Neural cell (in vitro differentiated cells): ENCODE measurements around the gene COMP. TPM values are rescaled to one million over a fixed set of nuclear protein-coding genes. Genes with fewer than 3 reads are reported as not detected.

Experiments
- H2AFZ ChIP-seq: fragments of 200-600, 300-800 bp; sonication (generic), shearing (Covaris generic); 2 replicates; pipeline ENCODE4 v1.6.0; 2014; ENCODE audit warnings: low read depth, mild to moderate bottlenecking, antibody characterized with exemption, low read length, moderate library complexity
- H3F3A ChIP-seq: fragments of 200-600 bp; shearing (Covaris generic); 2 replicates; pipeline ENCODE4 v1.6.1; 2016; ENCODE audit warnings: mild to moderate bottlenecking, moderate library complexity, mixed read lengths, antibody characterized with exemption, low read length; ENCODE audit not compliant: insufficient read depth, poor library complexity, severe bottlenecking
- H3K27ac ChIP-seq: fragments of 200-600, 300-800 bp; sonication (generic), shearing (Covaris generic); 2 replicates; pipeline ENCODE4 v1.5.1; 2014; ENCODE audit warnings: mild to moderate bottlenecking, low read length, moderate library complexity
- H3K27me3 ChIP-seq: fragments of 300-800, 200-600 bp; sonication (generic), shearing (Covaris generic); 2 replicates; pipeline ENCODE4 v1.6.0; 2014; ENCODE audit warnings: mild to moderate bottlenecking, low read depth, low read length, moderate library complexity; ENCODE audit not compliant: insufficient read depth
- H3K36me3 ChIP-seq: fragments of 300-800, 200-600 bp; sonication (generic), shearing (Covaris generic); 2 replicates; pipeline ENCODE4 v1.5.1; 2014; ENCODE audit warnings: mild to moderate bottlenecking, antibody characterized with exemption, low read length, moderate library complexity; ENCODE audit not compliant: insufficient read depth
- H3K4me2 ChIP-seq: fragments of 300-800, 200-600 bp; sonication (generic), shearing (Covaris generic); 2 replicates; pipeline ENCODE4 v1.6.0; 2014; ENCODE audit warnings: mild to moderate bottlenecking, low read length
- H3K4me3 ChIP-seq: fragments of 300-800, 200-600 bp; sonication (generic), shearing (Covaris generic); 2 replicates; pipeline ENCODE4 v1.5.1; 2014; ENCODE audit warnings: mild to moderate bottlenecking, low read length, moderate library complexity
- H3K79me2 ChIP-seq: fragments of 200-600 bp; shearing (Covaris generic); replicated peaks from 2 replicates; pipeline ENCODE4 v1.6.0; 2014; ENCODE audit warnings: mild to moderate bottlenecking, low read length, moderate library complexity; ENCODE audit not compliant: insufficient read depth
- H3K9ac ChIP-seq: fragments of 300-800, 200-600 bp; sonication (generic), shearing (Covaris generic); 2 replicates; pipeline ENCODE4 v1.6.1; 2016; ENCODE audit warnings: mild to moderate bottlenecking, low read length, mixed read lengths
- H3K9me2 ChIP-seq: fragments of 200-600 bp; shearing (Covaris generic); 2 replicates; pipeline ENCODE4 v1.6.1; 2016; ENCODE audit warnings: mild to moderate bottlenecking, low read length, mixed read lengths; ENCODE audit not compliant: insufficient read depth
- H3K9me3 ChIP-seq: fragments of 200-600, 300-800 bp; sonication (generic), shearing (Covaris generic); 2 replicates; pipeline ENCODE4 v1.6.1; 2016; ENCODE audit warnings: mild to moderate bottlenecking, mixed run types, low read length, moderate library complexity, mixed read lengths
- H4K20me1 ChIP-seq: fragments of 200-600 bp; shearing (Covaris generic); 2 replicates; pipeline ENCODE4 v1.6.1; 2016; ENCODE audit warnings: mild to moderate bottlenecking, mixed run types; ENCODE audit not compliant: insufficient read depth
- EP300 ChIP-seq: fragments of 450-650 bp; conservative IDR thresholded peaks from 2 replicates; pipeline ENCODE4 v1.6.1; 2014; ENCODE audit warnings: antibody characterized with exemption, mild to moderate bottlenecking, moderate library complexity; ENCODE audit not compliant: poor library complexity, severe bottlenecking
- EZH2 ChIP-seq: fragments of 200-600, 300-800 bp; shearing (Covaris generic), sonication (generic); IDR thresholded peaks from 2 replicates; pipeline ENCODE4 v1.6.1; 2014; ENCODE audit warnings: antibody characterized with exemption, low read length, borderline replicate concordance, mild to moderate bottlenecking; ENCODE audit not compliant: insufficient read depth, poor library complexity, severe bottlenecking
- MXI1 ChIP-seq: fragments of 450-650 bp; conservative IDR thresholded peaks from 2 replicates; pipeline ENCODE4 v1.6.1; 2014; ENCODE audit warnings: antibody characterized with exemption, mild to moderate bottlenecking; ENCODE audit not compliant: poor library complexity, severe bottlenecking
- POLR2AphosphoS5 ChIP-seq: IDR thresholded peaks from 2 replicates; pipeline ENCODE4 v1.6.1; 2012
- RAD21 ChIP-seq: fragments of 450-650 bp; conservative IDR thresholded peaks from 2 replicates; pipeline ENCODE4 v1.6.1; 2014; ENCODE audit warnings: antibody characterized with exemption, mild to moderate bottlenecking, moderate library complexity
- SMC3 ChIP-seq: fragments of 450-650 bp; conservative IDR thresholded peaks from 2 replicates; pipeline ENCODE4 v1.6.1; 2014; ENCODE audit warnings: antibody characterized with exemption, mild to moderate bottlenecking, moderate library complexity; ENCODE audit not compliant: poor library complexity
- TAF1 ChIP-seq: IDR thresholded peaks from 2 replicates; pipeline ENCODE4 v1.6.1; 2012; ENCODE audit warnings: low read depth
- polyA plus RNA-seq: library from polyadenylated mRNA; depleted of rRNA; stranded (reverse); fragments of >200 nt; gene quantifications from 2 replicates; pipeline ENCODE4 v1.2.3, GENCODE V29; 2014
- TF ChIP-seq, protein P1 (sequence below): fragments of 450-650 bp; IDR thresholded peaks from 2 replicates; pipeline ENCODE4 v1.5.1; 2014; ENCODE audit warnings: antibody characterized with exemption, mild to moderate bottlenecking, moderate library complexity; ENCODE audit not compliant: poor library complexity, severe bottlenecking
- TF ChIP-seq, protein P2 (sequence below): IDR thresholded peaks from 2 replicates; pipeline ENCODE4 v1.6.1; 2012; ENCODE audit warnings: borderline replicate concordance

The COMP gene
- polyA plus RNA-seq, 1 donor from 2014 or later = not detected

DNA sequence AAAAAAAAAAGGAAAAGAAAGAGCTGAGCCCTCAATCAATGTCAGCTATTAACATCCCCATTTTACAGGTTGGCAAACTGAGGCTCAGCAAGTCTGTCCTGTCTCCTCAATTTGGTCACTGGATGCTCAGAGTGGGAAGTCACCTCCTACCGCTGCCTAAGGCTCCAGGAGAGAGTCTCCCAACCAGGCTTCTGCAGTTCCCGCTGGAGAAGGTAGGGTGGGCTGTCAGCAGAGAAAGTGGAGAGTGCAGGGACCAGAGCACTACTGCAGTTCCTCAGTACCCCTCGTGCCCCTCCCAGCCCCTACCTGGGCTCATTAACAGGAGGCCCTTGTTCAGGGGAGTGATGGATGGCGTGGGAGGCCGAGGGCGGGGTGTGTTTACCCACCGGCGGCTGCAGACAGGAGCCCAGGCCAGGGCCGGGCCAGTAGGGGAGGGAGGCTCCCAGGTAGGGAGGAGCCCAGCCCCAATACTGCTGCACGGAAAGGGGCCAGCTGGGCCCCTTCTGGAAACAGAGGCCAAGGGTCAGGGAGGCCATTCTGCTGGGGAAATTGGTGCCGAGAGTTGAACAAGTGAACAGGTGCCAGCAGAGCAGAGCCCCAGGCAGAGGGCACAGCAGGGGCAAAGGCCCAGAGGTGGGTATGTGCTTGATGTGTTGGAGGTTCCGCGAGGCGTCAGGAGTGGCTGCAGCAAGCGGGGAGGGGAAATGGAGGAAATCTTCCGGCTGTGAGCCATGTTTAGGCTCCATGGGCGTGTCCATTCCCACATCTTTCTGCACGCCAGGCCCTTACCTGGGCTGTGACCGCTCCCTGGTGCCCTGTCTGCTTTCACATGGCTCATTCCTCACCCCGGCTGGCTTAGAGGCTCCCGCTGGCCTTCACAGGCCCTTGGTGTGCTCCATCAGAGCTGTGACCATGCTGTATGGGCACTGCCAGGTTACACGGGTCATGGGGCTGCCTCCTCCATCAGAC lies 7.6 kb upstream of the COMP start:
- peaks cover 15% of the 10 kb centered on the region for H3K27me3 ChIP-seq
- no peaks in the 10 kb centered on the region for H3F3A ChIP-seq
- TF ChIP-seq RAD21 = no peak
- H3K4me3 ChIP-seq = no peak overlapping the region
- H3K9ac ChIP-seq = no peak overlapping the region
- H3K9me3 ChIP-seq = no peaks in the 10 kb centered on the region
- no peak overlapping the region for H3K4me2 ChIP-seq
- no peaks in the 10 kb centered on the region for H3K9me2 ChIP-seq
- H3K36me3 ChIP-seq = no peaks in the 10 kb centered on the region
- H4K20me1 ChIP-seq = no peaks in the 10 kb centered on the region
- H3K27ac ChIP-seq = no peak overlapping the region
- no peaks in the 10 kb centered on the region for H3K79me2 ChIP-seq
- H2AFZ ChIP-seq = no peak overlapping the region

DNA sequence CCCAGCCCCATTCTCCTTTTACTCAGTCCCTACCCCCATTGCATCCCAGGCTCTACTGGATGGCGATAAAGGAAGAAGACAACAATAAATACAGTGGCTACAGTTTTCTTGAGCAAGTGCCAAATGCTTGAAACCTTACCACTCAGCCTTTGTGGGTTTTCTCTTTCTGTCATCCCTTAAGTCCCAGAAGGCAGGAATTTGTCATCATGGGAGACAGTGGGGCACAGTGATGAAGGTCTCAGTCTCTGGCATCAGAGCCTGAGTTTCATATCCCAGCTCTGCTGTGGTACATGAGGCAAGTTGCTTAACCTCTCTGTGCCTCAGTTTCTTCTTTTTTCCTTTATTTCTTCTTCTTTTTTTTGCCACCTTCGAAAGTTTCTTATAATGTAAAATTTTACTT lies 5.1 kb upstream of the COMP start:
- peaks cover 39% of the 10 kb centered on the region for H3K27me3 ChIP-seq
- H3K9me2 ChIP-seq = no peaks in the 10 kb centered on the region
- H3K9ac ChIP-seq = no peak overlapping the region
- no peak overlapping the region for H3K4me2 ChIP-seq
- H3K9me3 ChIP-seq = no peaks in the 10 kb centered on the region
- H4K20me1 ChIP-seq = no peaks in the 10 kb centered on the region
- no peaks in the 10 kb centered on the region for H3K36me3 ChIP-seq
- no peak overlapping the region for H2AFZ ChIP-seq
- TF ChIP-seq RAD21 = no peak
- TF ChIP-seq SMC3 = no peak
- H3F3A ChIP-seq = no peaks in the 10 kb centered on the region
- no peak overlapping the region for H3K4me3 ChIP-seq
- no peaks in the 10 kb centered on the region for H3K79me2 ChIP-seq
- no peak overlapping the region for H3K27ac ChIP-seq

DNA sequence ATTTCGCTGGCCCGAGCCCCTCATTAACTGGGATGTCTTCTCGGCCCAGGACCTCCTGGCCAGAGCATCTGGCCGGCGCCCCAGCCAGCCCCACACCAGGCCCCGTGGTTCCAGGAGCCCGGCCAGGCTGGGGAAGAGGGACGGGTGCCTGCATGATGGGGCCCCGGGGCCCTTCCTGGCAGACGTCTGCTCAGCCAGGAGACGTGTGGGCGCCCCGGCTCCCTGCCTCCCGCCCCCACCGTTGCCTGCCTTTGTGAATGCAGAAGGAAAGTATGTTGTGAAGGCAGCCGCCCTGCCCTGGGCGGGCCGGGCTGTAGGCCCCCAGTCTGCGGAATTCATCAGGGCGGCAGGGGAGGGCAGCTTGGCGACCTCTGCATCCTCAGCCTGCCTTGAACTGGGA lies 4.4 kb upstream of the COMP start:
- no peaks in the 10 kb centered on the region for H3K9me3 ChIP-seq
- H3K27me3 ChIP-seq = peaks cover 46% of the 10 kb centered on the region
- H3K27ac ChIP-seq = no peak overlapping the region
- H3K79me2 ChIP-seq = no peaks in the 10 kb centered on the region
- H3K9ac ChIP-seq = no peak overlapping the region
- H2AFZ ChIP-seq = no peak overlapping the region
- no peaks in the 10 kb centered on the region for H3K9me2 ChIP-seq
- H3K4me2 ChIP-seq = no peak overlapping the region
- H3K4me3 ChIP-seq = no peak overlapping the region
- H3F3A ChIP-seq = no peaks in the 10 kb centered on the region
- TF ChIP-seq, protein P1, sequence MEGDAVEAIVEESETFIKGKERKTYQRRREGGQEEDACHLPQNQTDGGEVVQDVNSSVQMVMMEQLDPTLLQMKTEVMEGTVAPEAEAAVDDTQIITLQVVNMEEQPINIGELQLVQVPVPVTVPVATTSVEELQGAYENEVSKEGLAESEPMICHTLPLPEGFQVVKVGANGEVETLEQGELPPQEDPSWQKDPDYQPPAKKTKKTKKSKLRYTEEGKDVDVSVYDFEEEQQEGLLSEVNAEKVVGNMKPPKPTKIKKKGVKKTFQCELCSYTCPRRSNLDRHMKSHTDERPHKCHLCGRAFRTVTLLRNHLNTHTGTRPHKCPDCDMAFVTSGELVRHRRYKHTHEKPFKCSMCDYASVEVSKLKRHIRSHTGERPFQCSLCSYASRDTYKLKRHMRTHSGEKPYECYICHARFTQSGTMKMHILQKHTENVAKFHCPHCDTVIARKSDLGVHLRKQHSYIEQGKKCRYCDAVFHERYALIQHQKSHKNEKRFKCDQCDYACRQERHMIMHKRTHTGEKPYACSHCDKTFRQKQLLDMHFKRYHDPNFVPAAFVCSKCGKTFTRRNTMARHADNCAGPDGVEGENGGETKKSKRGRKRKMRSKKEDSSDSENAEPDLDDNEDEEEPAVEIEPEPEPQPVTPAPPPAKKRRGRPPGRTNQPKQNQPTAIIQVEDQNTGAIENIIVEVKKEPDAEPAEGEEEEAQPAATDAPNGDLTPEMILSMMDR = no peak
- no peak for TF ChIP-seq SMC3
- TF ChIP-seq, protein P2, sequence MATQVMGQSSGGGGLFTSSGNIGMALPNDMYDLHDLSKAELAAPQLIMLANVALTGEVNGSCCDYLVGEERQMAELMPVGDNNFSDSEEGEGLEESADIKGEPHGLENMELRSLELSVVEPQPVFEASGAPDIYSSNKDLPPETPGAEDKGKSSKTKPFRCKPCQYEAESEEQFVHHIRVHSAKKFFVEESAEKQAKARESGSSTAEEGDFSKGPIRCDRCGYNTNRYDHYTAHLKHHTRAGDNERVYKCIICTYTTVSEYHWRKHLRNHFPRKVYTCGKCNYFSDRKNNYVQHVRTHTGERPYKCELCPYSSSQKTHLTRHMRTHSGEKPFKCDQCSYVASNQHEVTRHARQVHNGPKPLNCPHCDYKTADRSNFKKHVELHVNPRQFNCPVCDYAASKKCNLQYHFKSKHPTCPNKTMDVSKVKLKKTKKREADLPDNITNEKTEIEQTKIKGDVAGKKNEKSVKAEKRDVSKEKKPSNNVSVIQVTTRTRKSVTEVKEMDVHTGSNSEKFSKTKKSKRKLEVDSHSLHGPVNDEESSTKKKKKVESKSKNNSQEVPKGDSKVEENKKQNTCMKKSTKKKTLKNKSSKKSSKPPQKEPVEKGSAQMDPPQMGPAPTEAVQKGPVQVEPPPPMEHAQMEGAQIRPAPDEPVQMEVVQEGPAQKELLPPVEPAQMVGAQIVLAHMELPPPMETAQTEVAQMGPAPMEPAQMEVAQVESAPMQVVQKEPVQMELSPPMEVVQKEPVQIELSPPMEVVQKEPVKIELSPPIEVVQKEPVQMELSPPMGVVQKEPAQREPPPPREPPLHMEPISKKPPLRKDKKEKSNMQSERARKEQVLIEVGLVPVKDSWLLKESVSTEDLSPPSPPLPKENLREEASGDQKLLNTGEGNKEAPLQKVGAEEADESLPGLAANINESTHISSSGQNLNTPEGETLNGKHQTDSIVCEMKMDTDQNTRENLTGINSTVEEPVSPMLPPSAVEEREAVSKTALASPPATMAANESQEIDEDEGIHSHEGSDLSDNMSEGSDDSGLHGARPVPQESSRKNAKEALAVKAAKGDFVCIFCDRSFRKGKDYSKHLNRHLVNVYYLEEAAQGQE = no peak
- no peak for TF ChIP-seq MXI1
- no peak for TF ChIP-seq EZH2
- TF ChIP-seq TAF1 = no peak
- no peak for TF ChIP-seq POLR2AphosphoS5
- TF ChIP-seq EP300 = no peak
- TF ChIP-seq RAD21 = no peak
- H3K36me3 ChIP-seq = no peaks in the 10 kb centered on the region
- H4K20me1 ChIP-seq = no peaks in the 10 kb centered on the region
